ENCODE measurements around the gene FAM83B. TPM values are rescaled to one million over a fixed set of nuclear protein-coding genes. Genes with fewer than 3 reads are reported as not detected.
"Not testable (repeated sequence)": the region's sequence is repeated elsewhere in the genome, so short reads cannot be mapped to it uniquely, and the experiment has no call there.

The FAM83B gene
- total RNA-seq, 1 donor from 2014 or later, result not detected

DNA sequence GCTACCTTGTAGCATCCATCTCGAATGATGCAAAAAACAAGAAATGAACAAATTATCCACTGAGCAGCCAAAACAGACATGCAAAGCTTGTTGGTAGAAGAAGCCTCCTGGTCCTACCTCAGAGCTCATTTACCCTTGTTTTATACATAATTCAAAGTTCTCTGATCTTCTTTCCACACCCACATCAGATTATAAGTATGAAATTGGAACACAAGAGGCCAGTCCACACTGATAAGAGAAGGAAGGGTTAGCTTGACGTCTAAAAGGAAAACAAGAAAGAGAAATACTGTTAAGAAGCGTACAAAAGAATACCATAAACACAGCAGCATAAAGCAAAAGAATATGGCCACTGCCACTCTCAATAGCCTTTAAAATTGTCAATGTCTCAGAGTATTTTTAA is 49.7 kb downstream of the FAM83B start:
- intact Hi-C loops (cut with micrococcal nuclease), result no loop called here

DNA sequence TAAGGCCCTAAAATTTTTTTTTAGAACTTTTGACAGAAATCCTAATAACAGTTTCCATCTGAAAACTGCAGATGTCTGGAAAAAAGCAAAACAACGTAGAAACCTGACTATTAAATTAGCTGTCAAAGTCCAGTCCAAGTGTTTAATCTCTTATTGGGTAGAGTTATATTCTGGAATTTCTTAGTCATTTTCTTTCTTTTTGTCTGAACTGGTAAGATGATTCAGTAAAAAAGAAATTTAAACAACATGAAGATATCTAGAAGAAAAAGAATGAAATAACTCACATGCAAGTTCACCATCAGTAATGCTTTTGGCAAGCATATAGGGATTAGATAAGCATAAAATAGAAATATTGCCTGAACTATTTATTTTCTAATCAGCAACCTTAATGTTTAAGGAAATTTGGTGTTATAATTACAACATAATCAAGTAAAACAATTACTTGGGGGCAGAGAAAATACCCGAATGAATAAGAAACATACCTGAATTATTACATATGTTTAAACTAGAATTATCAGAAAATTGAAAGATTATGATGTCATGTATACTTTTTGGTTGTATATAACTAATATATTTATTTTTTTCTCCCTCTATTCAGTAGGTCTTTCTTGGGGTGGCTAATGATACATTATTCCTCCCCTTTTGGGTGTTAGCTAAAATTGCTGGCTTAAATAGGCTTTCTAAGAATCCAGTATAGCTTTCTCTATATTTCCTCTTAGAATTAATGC is 51.1 kb downstream of the FAM83B start:
- intact Hi-C loops (cut with micrococcal nuclease), result no loop called here

DNA sequence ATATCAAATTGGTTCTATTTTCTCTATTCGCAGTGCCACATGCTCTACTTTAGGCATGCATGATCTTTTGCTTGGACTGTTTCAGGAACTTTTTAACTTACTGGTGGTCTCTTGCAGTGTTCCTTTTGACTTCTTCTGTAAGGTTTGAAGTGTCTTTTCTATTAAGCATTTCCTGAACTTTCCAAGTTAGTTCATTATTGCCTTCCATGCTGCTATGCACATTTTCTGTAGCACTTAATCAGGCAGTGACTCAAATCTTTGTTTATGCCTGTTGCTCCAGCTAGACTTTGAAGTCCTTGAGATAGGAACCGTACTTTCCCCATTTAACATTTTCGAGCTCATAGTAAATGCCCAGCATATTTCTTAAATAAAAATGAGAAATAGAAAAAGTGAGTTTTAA is 52.2 kb downstream of the FAM83B start:
- intact Hi-C loops (cut with micrococcal nuclease), result no loop called here

DNA sequence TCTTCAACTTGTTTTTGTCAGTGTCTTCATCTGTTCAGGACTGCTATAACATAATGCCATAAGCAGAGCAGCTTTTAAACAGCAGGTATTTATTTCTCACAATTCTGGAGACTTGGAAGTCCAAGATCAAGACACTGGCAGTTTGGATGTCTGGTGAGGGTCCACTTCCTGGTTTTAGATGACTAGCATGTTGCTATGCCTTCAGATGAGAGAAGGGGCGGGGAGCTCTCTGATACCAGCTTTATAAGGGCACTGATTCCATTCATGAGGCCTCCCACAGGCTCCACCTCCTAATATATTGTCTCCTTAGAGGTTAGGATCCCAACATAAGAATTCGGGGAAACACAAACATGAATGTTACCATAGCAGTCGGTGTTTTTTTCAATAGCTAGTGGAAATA is 52.9 kb downstream of the FAM83B start:
- intact Hi-C loops (cut with micrococcal nuclease), result no loop called here

DNA sequence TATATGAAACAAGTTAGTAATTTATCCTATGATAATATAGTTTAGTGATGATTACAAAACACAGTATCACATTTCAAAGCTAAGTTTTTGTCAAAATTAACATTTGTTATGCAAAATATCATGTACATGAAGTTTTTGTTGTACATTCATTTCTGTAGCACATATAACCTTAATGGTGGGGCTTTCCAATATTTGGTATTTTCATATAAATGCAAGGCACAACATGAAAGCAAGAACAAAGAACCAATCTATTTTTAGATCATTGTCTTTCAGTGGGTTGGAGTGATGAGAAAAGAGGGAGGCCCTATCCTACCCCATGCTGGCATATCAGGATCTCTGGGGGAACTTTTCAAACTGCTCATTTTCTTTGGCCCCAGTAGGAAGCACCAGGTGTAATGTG is 53.4 kb downstream of the FAM83B start:
- intact Hi-C loops (cut with micrococcal nuclease), result no loop called here

DNA sequence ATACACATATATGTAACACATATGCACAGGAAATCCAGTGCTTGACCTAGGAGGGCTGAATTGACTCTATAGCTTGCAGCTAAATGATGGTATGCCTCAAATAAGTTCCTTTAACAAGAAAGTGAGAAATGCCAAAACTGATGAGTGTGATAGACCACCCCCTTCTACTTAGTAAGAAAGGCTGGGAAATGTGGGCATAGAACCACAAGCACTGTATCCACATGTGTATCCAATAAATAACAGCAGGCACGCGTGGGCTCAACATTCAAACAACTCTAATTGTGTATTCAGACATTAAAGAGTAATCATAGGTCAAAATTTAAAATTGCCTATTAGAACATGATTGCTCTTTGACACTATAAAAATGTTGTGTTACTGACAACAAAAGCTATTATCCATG is 54.1 kb downstream of the FAM83B start:
- intact Hi-C loops (cut with micrococcal nuclease), result no loop called here

DNA sequence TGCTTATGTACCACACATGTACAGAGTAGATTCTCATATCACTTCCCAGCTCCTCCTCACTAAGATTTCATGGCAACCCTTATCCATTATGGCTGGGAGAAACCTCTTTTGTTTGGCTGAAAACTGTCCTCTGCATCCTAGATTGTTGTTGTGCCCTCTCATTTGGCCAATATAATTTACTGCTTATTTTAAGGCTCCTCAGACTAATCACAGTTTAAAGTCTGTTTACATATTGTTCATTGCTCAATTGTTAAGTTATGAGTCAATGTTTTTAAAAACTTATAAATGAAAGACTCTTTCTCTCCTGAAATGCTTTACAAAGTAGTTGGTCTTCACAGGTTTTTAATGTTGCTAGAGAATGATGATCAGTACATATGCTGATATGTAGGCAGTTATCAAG is 57.3 kb downstream of the FAM83B start:
- intact Hi-C loops (cut with micrococcal nuclease), result no loop called here

DNA sequence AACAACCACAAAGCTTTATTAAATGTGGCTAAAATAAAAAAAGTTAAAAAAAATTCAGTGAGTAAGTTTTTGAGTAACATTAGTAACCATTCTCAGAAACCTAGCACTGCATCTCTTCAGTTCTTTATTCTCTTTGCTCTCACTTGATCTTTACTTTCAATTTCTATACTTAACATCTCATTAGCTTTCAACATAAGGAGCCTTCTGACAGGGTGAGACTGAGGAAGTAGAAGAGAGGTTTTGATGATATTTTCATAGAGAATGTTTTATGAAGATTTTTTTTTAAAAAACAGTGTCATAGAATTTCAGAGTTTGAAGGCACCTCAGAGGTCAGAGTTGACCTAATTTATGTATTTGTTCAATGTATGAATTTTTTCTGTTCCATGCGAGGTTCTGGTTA is 60.8 kb downstream of the FAM83B start:
- intact Hi-C loops (cut with micrococcal nuclease), result no loop called here

DNA sequence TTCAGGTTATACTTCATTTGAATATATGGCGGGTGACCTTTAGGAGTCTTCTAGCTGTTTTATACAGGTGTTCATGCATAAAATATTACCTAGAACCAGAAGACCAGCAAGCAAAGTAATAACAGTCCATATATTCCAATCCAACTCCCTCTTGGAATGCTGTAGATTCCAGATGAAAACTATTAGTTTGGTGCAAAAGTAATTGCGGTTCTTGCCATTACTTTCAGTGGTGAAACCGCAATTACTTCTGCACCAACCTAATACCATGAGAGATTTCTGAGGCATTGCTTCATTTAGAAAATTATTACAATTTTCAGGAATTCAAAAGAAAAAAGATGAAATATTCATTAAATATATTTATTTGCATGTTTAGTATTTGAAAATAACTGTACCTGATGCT is 62.6 kb downstream of the FAM83B start:
- intact Hi-C loops (cut with micrococcal nuclease), result no loop called here

DNA sequence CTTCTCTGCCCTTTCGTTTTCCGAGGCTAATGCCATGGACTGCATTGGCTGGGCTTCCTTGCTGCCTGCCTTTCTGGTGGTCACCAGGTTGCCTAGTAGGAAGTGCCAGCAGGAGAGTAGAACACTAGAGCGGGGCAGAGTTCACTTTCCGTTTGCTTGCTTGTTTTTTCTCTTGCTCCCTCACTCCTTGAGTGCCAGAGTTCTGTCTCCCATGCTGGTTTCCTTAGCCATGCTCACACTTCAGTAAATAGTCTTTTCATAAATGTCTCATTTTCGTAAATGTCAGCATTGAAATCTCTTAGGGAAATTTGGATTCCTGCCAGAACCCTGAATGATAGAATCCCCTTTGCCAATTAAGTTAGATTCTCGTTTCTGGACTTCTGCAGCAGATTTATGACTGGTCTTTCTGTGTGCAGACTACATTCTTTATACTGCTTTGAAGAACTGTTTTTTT is 63.9 kb downstream of the FAM83B start:
- intact Hi-C loops (cut with micrococcal nuclease), result no loop called here

DNA sequence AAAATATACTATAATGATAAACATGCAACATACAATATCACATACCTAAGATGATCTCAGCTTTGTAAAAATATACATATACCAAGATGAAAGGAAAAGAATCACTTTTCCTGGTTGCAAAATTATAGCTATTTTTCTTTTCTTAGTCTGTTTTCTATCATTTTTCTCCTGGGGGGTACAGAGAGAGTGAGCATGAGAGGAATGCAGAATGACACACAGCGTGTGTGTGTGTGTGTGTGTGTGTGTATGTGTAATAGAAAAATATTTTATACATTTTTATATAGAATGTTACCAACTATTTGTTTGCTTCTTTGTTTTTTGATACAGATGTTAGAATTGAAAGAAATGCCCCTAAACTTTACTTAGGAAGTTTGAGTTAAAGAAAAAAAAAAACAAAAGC is 64.3 kb downstream of the FAM83B start:
- intact Hi-C loops (cut with micrococcal nuclease), result no loop called here

DNA sequence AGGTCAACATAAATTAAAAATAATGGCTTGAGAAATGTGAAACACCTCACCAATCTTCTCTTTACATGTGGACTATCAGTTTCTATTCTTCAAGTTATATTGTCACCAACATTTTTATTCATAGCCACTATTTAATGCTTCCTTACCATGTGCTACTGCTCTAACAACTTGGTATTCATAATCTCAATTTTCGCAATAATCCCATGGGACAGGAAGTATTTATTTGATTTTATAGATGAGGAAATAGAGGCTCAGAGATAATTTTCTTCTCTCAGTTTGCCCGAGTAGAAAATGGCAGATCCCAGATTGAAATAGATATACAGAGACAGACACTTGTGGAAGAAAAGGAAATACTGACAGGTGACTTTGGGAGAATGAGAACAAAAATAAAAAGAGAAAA is 66.6 kb downstream of the FAM83B start:
- intact Hi-C loops (cut with micrococcal nuclease), result no loop called here

DNA sequence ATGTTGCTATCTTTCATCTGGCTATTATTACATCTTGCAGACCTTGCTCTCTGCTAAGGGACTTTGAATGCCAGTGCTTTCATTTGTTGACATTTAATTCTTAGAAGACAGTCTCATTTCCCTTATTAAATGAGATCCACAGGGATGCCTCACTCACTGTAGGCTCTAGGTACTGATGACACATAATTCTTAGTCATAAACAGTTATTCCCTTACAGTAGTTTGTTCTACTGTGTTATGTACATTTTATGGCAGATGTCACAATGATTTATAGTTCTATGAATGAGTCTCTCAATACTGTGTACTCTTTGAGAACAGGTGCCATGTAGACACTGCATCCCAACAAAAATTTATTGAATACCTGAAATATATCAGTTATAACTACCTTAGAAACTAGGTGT is 70.3 kb downstream of the FAM83B start:
- intact Hi-C loops (cut with micrococcal nuclease), result no loop called here

DNA sequence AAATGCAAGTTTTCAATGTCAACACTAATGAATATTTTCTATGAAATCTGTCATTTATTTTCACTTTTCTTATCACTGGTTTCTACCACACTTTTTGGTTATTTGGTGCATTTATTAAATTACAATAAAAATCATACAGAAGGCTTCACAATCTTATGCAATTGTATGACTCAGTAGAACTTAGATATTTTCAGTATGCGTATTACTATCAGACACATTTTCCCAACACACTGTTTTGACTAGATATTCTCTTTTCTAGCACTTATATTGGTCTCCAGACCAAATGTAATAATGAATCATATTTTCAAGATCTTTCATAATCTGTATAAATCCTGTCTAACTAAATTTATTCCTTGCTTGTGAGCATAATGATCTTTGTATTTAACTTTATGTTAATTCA is 74.1 kb downstream of the FAM83B start:
- intact Hi-C loops (cut with micrococcal nuclease), result no loop called here

DNA sequence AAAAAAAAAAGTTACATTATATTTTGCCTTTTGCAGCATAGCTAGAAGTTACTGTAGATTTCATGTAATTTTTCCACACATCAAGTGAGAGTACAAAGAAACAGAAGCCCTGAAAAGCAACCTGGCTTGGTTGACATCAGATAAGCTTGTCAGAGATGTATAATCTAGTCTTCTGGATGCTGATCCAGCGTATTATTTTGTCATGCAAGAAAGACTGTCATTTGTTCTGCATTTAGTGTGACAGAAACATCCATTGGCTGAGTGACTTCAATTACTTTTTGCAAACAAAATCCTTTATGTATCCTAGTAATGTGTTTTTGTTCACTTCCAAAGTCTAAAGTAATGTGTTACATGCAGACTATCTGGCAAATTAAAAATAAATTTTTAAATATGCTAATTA is 75.3 kb downstream of the FAM83B start:
- intact Hi-C loops (cut with micrococcal nuclease), result no loop called here

DNA sequence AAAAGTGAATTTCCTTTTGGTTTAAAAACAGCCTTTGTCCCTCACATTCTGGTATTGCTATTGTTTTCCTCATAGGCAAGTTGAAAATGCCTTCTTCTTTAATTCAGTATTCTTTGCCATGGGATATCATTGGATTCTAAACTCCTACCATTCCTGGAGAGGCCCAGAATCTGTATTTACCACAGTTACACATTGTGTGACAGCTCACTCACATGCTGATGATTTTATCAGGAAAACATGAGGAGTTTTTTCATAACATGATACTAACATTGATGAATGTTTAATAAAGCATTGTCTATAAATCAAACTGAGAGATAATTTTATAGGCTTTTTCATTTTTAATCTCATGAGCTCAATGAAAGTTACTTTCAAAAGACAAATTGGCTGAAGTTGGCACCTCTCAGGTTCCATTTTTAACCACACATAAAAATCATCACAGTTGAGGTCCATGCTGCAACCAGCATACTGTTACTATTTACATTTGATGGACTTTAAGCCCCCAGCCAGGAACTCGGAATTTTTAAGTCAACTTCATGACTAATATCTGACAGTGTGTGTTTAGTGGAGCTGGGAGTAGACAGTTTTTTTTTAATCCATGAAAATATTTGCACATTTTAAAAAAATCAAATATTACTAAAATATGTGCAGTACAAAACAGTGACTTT is 82.8 kb downstream of the FAM83B start:
- intact Hi-C loops (cut with micrococcal nuclease), result no loop called here

DNA sequence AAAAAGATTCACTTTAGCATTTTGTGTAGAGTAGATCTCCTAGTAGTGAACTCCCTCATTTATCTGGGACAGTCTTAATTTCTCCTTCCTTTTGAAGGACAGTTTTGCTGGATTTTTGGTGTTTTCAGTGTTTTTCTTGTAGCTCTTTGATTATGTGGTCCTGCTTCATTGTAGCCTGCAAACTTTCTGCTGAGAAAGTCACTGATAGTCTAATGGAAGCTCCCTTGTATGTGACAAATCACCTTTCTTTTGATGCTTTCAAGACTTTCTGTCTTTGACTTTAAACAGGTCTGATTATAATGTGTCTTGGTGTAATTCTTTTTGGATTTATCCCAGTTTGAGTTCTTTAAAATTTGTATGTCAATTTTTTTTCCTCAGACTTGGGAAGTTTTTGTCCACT is 86.1 kb downstream of the FAM83B start:
- intact Hi-C loops (cut with micrococcal nuclease), result no loop called here

DNA sequence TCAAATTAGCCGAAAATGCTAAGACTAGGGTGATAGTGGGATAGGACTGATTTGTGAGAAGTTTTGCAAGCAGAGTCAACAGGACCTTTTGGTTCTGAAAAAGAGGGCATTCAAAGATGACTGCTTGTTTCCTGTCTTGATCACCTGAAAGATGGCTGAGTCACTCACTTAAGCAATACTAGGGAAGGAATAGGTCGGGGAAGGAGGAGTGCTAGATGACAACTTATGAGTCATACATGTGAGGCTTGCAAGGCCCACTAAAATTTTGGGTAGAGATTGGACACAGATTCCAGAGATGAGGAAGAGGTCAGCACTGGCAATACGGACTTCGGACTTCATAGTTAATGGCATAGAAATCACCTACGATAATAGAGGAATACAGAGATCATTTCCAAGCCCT is 89.2 kb downstream of the FAM83B start:
- intact Hi-C loops (cut with micrococcal nuclease), result no loop called here

DNA sequence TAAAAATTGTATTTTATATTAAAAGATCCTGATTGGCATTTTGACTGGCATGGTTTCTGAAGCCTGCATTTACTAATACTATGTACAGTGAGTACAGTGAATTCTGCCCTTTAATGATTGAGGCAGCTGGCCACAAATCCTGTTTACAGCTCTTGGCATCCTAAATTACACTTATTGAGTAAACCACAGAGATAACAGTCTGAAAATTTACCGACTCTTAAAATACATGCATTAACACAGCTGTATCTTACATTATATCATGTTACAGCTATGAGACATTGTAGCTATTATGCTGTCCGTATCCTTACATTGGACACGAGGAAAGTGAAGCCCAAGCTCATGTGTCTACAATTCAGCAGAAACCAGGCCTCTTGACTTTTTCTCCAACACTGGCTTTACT is 90.8 kb downstream of the FAM83B start:
- intact Hi-C loops (cut with micrococcal nuclease), result no loop called here

DNA sequence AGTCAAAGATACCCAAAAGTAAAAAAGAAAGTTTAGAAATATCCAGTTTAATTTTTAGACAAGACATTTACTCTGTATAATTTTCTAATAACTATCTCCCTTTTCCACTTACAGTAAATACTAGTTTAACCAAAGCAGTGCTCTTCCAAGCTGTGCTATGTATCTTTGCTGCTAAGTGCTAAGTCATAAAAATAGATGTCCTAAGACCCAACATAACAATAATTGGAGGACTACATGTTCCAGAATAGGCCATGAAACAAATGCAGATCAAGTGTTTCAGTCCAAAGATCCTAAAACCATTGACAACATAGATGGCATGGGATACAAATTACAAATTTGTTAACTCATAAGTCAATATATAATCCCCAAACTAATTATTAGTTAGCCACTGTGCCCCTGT is 111.1 kb downstream of the FAM83B start:
- intact Hi-C loops (cut with micrococcal nuclease), result no loop called here

DNA sequence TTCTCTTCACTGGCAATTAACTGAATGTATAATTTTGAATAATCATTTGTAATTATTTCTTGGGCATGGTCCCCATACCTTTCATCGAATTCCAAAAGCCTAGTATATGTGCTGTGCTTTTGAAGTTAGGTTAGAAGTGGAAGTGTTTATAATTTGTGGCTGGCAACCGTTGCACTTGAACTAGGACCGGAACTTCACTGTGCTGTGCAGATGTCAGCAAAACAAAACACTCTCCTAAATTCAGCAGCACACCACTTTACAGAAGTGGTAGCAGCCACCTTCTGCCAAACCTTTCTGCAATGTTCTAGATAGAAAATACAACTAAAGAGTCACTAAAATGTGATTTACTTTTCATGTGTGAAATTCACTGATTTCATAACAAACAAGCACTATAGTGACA is 111.9 kb downstream of the FAM83B start:
- intact Hi-C loops (cut with micrococcal nuclease), result no loop called here

DNA sequence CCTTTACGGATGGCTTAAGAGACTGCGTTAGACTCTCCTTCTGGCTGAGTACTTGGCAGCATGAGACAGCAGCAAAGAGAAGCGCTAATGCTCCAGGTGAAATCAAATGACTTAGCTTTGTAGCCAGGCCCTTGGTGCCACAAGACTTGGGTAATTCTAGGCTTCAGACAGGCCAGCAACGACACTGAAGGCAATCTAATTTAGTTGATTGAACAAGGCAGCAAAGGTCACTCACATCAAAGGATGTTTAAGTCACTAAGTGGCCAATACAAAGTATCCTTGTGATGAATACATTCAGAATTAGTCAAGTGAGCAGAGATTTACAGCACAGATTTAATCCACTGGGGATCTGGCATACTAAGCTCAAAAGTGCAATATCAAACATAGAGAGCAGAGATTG is 113.2 kb downstream of the FAM83B start:
- intact Hi-C loops (cut with micrococcal nuclease), result no loop called here

DNA sequence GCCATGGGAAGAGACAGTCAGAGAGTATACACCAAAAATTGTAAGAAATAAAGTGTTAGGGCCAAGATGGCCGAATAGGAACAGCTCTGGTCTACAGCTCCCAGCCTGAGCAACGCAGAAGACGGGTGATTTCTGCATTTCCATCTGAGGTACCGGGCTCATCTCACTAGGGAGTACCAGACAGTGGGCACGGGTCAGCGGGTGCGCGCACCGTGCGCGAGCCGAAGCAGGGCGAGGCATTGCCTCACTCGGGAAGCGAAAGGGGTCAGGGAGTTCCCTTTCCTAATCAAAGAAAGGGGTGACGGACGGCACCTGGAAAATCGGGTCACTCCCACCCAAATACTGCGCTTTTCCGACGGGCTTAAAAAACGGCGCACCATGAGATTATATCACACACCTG is 114.8 kb downstream of the FAM83B start:
- intact Hi-C loops (cut with micrococcal nuclease), result not testable (repeated sequence)

Measured in T-helper 1 cell treated with Interleukin-12 subunit alpha and Interleukin-12 subunit beta and Interleukin-4 antibody, amounts not matched to agents 30 ng/mL and 1 ng/mL, for 36 hours (primary cell).